Esophagus muscularis mucosa (tissue), 4 donors: ENCODE results near the gene MYH10. TPM values are rescaled to one million over a fixed set of nuclear protein-coding genes. Genes with fewer than 3 reads are reported as not detected.
A peak's percentile ranks its signal among the peaks of the same experiment; 100 is the strongest.

ENCODE experiments used
- DNase-seq: peaks from one replicate; pipeline ENCODE4 v3.0.0-alpha.2; 2017; ENCODE audit errors: extremely low spot score
- H3K27ac ChIP-seq, 4 donors: fragments of 200-600 bp; sonication (generic); replicated peaks in 1 of 4; 1 replicate in 3 of 4; 2 replicates in 1 of 4; pipeline ENCODE4 v1.5.1; 2016 to 2019; ENCODE audit warnings: mild to moderate bottlenecking in 1 of 4
- H3K27me3 ChIP-seq, 4 donors: fragments of 200-600 bp; sonication (generic); one replicate each; pipeline versions ENCODE4 v1.5.1 to v1.6.0; 2016 to 2019
- H3K36me3 ChIP-seq, 4 donors: fragments of 200-600 bp; sonication (generic); one replicate each; pipeline ENCODE4 v1.5.1; 2016 to 2019
- H3K4me1 ChIP-seq, 4 donors: fragments of 200-600 bp; sonication (generic); one replicate each; pipeline ENCODE4 v1.5.1; 2016 to 2019
- H3K4me3 ChIP-seq, 4 donors: fragments of 200-600 bp; sonication (generic); 1 replicate in 2 of 4; 2 replicates in 2 of 4; pipeline ENCODE4 v1.5.1; 2016 to 2019; ENCODE audit warnings: mild to moderate bottlenecking in 4 of 4, moderate library complexity in 1 of 4
- H3K9me3 ChIP-seq, 4 donors: fragments of 200-600 bp; sonication (generic); 1 replicate in 3 of 4; 2 replicates in 1 of 4; pipeline ENCODE4 v1.5.1; 2016 to 2019
- CTCF ChIP-seq, 3 experiments: fragments of 200-600 bp in 2 of 3; fragments of 450-650 bp in 1 of 3; sonication (generic) in 2 of 3; IDR thresholded peaks; one replicate each; pipeline ENCODE4 v1.5.1; 2017 to 2019; ENCODE audit warnings: antibody characterized with exemption in 3 of 3, mild to moderate bottlenecking in 2 of 3, moderate library complexity in 1 of 3
- EP300 ChIP-seq: sonication (generic); formaldehyde crosslinking; IDR thresholded peaks from one replicate; pipeline ENCODE4 v1.6.1; 2017; ENCODE audit warnings: antibody characterized with exemption
- POLR2A ChIP-seq: fragments of 450-650 bp; IDR thresholded peaks from one replicate; pipeline ENCODE4 v1.6.1; 2017; ENCODE audit warnings: antibody characterized with exemption, moderate library complexity, mild to moderate bottlenecking, low read depth
- POLR2AphosphoS5 ChIP-seq, 2 donors: sonication (generic); formaldehyde crosslinking; IDR thresholded peaks; one replicate each; pipeline ENCODE4 v1.6.1; 2017; ENCODE audit warnings: antibody characterized with exemption in 2 of 2
- WGBS: methylation state at CpG from one replicate; pipeline ENCODE4 v1.1.5; 2018; 5-methylcytosine and 5-hydroxymethylcytosine counted together
- intact Hi-C: fragments of 100-400 bp; cut with DNase I; formaldehyde crosslinking; loops from one replicate; pipeline ENCODE4 v1.15.1; 2023
- total RNA-seq, 4 donors: library from RNA; depleted of rRNA; stranded (reverse); fragments of >200 nt; gene quantifications; one replicate each; pipeline versions ENCODE4 v1.1.0 to v1.2.1, GENCODE V29; 2016

The MYH10 gene
- total RNA-seq, 4 donors from 2014 or later, result 18.9 to 42.0 (median 29.3) TPM

GRCh38 chr17:8643855-8644506 is 13.5 kb upstream of the MYH10 start:
- H3K27ac ChIP-seq, result no peak overlapping the region
- no peaks in the 10 kb centered on the region for H3K9me3 ChIP-seq
- intact Hi-C loops, result no loop called here
- H3K4me3 ChIP-seq, result no peak overlapping the region
- H3K4me1 ChIP-seq, result no peaks in the 10 kb centered on the region
- TF ChIP-seq POLR2A (no peak), CTCF (IDR thresholded peaks at IDR 0.05) (no peak), EP300 (no peak), POLR2AphosphoS5 (IDR thresholded peaks at IDR 0.05) (no peak)
- H3K27me3 ChIP-seq, result no peaks in the 10 kb centered on the region
- H3K36me3 ChIP-seq, result no peaks in the 10 kb centered on the region
- no peak for DNase-seq
- 73% methylated on average over 11 of the region's 11 CpGs for WGBS

- H3K4me3 ChIP-seq, result no peak overlapping the region
- H3K27me3 ChIP-seq, result no peaks in the 10 kb centered on the region
- H3K4me1 ChIP-seq, result no peaks in the 10 kb centered on the region
- DNase-seq, result no peak
- H3K36me3 ChIP-seq, result no peaks in the 10 kb centered on the region
- no peak overlapping the region for H3K27ac ChIP-seq
- 83% methylated on average over 1 of the region's 1 CpG for WGBS
- no peaks in the 10 kb centered on the region for H3K9me3 ChIP-seq
- TF ChIP-seq EP300 (no peak), CTCF (IDR thresholded peaks at IDR 0.05) (no peak), POLR2A (no peak), POLR2AphosphoS5 (IDR thresholded peaks at IDR 0.05) (no peak)
- intact Hi-C loops, result no loop called here
These were observed 9.2 kb upstream of the MYH10 start for GRCh38 chr17:8639709-8640108.

- TF ChIP-seq POLR2A, result no peak
- no peak for TF ChIP-seq CTCF (IDR thresholded peaks at IDR 0.05)
- no peak for TF ChIP-seq POLR2AphosphoS5 (IDR thresholded peaks at IDR 0.05)
- TF ChIP-seq EP300, result no peak
- H3K27ac ChIP-seq, result no peak overlapping the region
These were observed 1.5 kb upstream of the MYH10 start for GRCh38 chr17:8632061-8632460.

GRCh38 chr17:8631554-8631877 is 991 bp upstream of the MYH10 start:
- intact Hi-C loops, result no loop called here
- no peaks in the 10 kb centered on the region for H3K9me3 ChIP-seq
- peak overlapping the region; percentile 89 to 98 (median 94) for H3K4me3 ChIP-seq
- peak overlapping the region; percentile 73 to 87 (median 86) for H3K27ac ChIP-seq
- H3K27me3 ChIP-seq, result peaks cover 0 to 2% (median 0%) of the 10 kb centered on the region in 4 donors
- H3K36me3 ChIP-seq, result no peaks in the 10 kb centered on the region
- 2% methylated on average over 12 of the region's 13 CpGs for WGBS
- peaks cover 12 to 34% (median 22%) of the 10 kb centered on the region in 4 donors for H3K4me1 ChIP-seq
- TF ChIP-seq CTCF (IDR thresholded peaks at IDR 0.05) (no peak), EP300 (no peak), POLR2AphosphoS5 (IDR thresholded peaks at IDR 0.05) (no peak), POLR2A (no peak)
- DNase-seq, result no peak

More at GRCh38 chr17:8632061-8632460, 1.5 kb upstream of the MYH10 start:
- Histone ChIP-seq H3K4me3 (no peak overlapping the region), H3K9me3 (no peaks in the 10 kb centered on the region), H3K27me3 (peaks cover 0 to 2% (median 0%) of the 10 kb centered on the region in 4 donors), H3K36me3 (no peaks in the 10 kb centered on the region), H3K4me1 (peaks cover 12 to 34% (median 22%) of the 10 kb centered on the region in 4 donors)
- intact Hi-C loops, result no loop called here
- no peak for DNase-seq
- 34% methylated on average over 3 of the region's 3 CpGs for WGBS
